H1 (cell line): ENCODE measurements around the gene MRTFB. TPM values are rescaled to one million over a fixed set of nuclear protein-coding genes. Genes with fewer than 3 reads are reported as not detected.
A peak's percentile ranks its signal among the peaks of the same experiment; 100 is the strongest.

Experiments used
- CTCF ChIA-PET: fragments of 300-600 bp; sonication (Branson Sonifier 250); formaldehyde crosslinking; loops from one replicate; lab custom pipeline; 2021; ENCODE audit not compliant: partially characterized antibody; lab: Charles Lee
- POLR2A ChIA-PET: fragments of 300-600 bp; sonication (Branson Sonifier 250); formaldehyde crosslinking; loops from one replicate; lab custom pipeline; 2021; ENCODE audit warnings: inconsistent platforms; ENCODE audit not compliant: partially characterized antibody; lab: Charles Lee
- DNase-seq, 2 experiments: peaks; one replicate each; pipeline versions ENCODE4 v3.0.0 to v3.0.0-alpha.2; 2010 to 2022; ENCODE audit warnings: low spot score in 2 of 2, low read depth in 1 of 2, mixed read lengths in 1 of 2
- FAIRE-seq: peaks from 2 replicates; lab custom pipeline; 2011; peaks lifted over from hg19 to GRCh38; lab: Jason Lieb, UNC
- H2AFZ ChIP-seq: 2 replicates; pipeline ENCODE4 v1.8.1; 2012; ENCODE audit warnings: low read length, inconsistent platforms
- H2AK5ac ChIP-seq: 2 replicates; pipeline ENCODE4 v1.6.1; 2013; ENCODE audit warnings: low read depth, low read length
- H2BK120ac ChIP-seq: replicated peaks from 2 replicates; pipeline ENCODE3; 2013; ENCODE audit warnings: low read depth, low read length, inconsistent platforms
- H2BK12ac ChIP-seq: 2 replicates; pipeline ENCODE4 v1.6.1; 2013; ENCODE audit warnings: low read depth, low read length
- H2BK15ac ChIP-seq: 2 replicates; pipeline ENCODE4 v1.6.1; 2013; ENCODE audit warnings: low read length
- H2BK20ac ChIP-seq: 2 replicates; pipeline ENCODE4 v1.6.1; 2013; ENCODE audit warnings: low read length
- H2BK5ac ChIP-seq: 2 replicates; pipeline ENCODE4 v1.6.1; 2013; ENCODE audit warnings: low read depth, low read length
- H3K14ac ChIP-seq: 2 replicates; pipeline ENCODE4 v1.6.1; 2013; ENCODE audit warnings: inconsistent platforms; ENCODE audit not compliant: insufficient read length
- H3K18ac ChIP-seq: 2 replicates; pipeline ENCODE4 v1.6.1; 2013; ENCODE audit warnings: low read length; ENCODE audit errors: extremely low read depth
- H3K23ac ChIP-seq: 2 replicates; pipeline ENCODE4 v1.6.1; 2013; ENCODE audit warnings: inconsistent platforms; ENCODE audit not compliant: insufficient read length
- H3K23me2 ChIP-seq: 2 replicates; pipeline ENCODE4 v1.6.1; 2013; ENCODE audit warnings: low read depth, low read length
- H3K27ac ChIP-seq: 2 replicates; pipeline ENCODE4 v1.6.1; 2011; ENCODE audit warnings: low read depth, low read length, inconsistent platforms
- H3K27me3 ChIP-seq, 4 experiments: replicated peaks in 1 of 4; 1 replicate in 1 of 4; 2 replicates in 3 of 4; pipeline versions ENCODE4 v1.6.1 to v1.8.1; 2011 to 2013; ENCODE audit warnings: low read length in 3 of 4, mild to moderate bottlenecking in 3 of 4, inconsistent platforms in 2 of 4, mixed read lengths in 2 of 4, moderate library complexity in 1 of 4; ENCODE audit not compliant: control insufficient read depth in 3 of 4, insufficient read depth in 3 of 4; ENCODE audit errors: extremely low read depth in 1 of 4
- H3K36me3 ChIP-seq, 4 experiments: 2 replicates each; pipeline versions ENCODE4 v1.6.1 to v1.8.1; 2011 to 2013; ENCODE audit warnings: mild to moderate bottlenecking in 4 of 4, low read length in 3 of 4, moderate library complexity in 2 of 4, control low read depth in 1 of 4, inconsistent platforms in 1 of 4; ENCODE audit not compliant: insufficient read depth in 4 of 4, control insufficient read depth in 2 of 4
- H3K4ac ChIP-seq: replicated peaks from 2 replicates; pipeline ENCODE3; 2013; ENCODE audit warnings: low read length, low read depth, mixed read lengths, inconsistent platforms; ENCODE audit not compliant: insufficient read length
- H3K4me1 ChIP-seq, 4 experiments: replicated peaks in 1 of 4; 1 replicate in 1 of 4; 2 replicates in 3 of 4; pipeline versions ENCODE4 v1.6.1 to v1.8.1; 2011 to 2013; ENCODE audit warnings: low read length in 3 of 4, inconsistent platforms in 2 of 4, mixed read lengths in 1 of 4; ENCODE audit not compliant: insufficient read depth in 4 of 4, control insufficient read depth in 3 of 4
- H3K4me2 ChIP-seq, 2 experiments: 2 replicates each; pipeline versions ENCODE4 v1.6.1 to v1.8.1; 2011 to 2013; ENCODE audit warnings: low read depth in 2 of 2, low read length in 2 of 2, control low read depth in 1 of 2, inconsistent platforms in 1 of 2, mild to moderate bottlenecking in 1 of 2; ENCODE audit not compliant: insufficient read depth in 1 of 2
- H3K4me3 ChIP-seq, 4 experiments: fragments of 200-600, 300-600 bp in 1 of 4; sonication (generic), shearing (Covaris generic), sonication (Bioruptor Twin) in 1 of 4; 2 replicates each; pipeline versions ENCODE4 v1.5.1 to v1.8.1; 2011 to 2016; ENCODE audit warnings: low read length in 4 of 4, low read depth in 3 of 4, control low read depth in 2 of 4, inconsistent platforms in 2 of 4, mild to moderate bottlenecking in 2 of 4, mixed read lengths in 1 of 4, moderate library complexity in 1 of 4; ENCODE audit not compliant: insufficient read depth in 2 of 4; ENCODE audit errors: extremely low read depth in 1 of 4
- H3K56ac ChIP-seq: replicated peaks from 2 replicates; pipeline ENCODE3; 2013; ENCODE audit warnings: low read depth, mild to moderate bottlenecking, mixed read lengths, low read length, inconsistent platforms; ENCODE audit not compliant: insufficient read length
- H3K79me1 ChIP-seq: 2 replicates; pipeline ENCODE4 v1.6.1; 2013; ENCODE audit warnings: low read depth, low read length, control low read depth
- H3K79me2 ChIP-seq, 2 experiments: 2 replicates each; pipeline versions ENCODE4 v1.6.1 to v1.8.1; 2012 to 2013; ENCODE audit warnings: low read length in 2 of 2, mild to moderate bottlenecking in 2 of 2, inconsistent platforms in 1 of 2; ENCODE audit not compliant: insufficient read depth in 2 of 2, control insufficient read depth in 1 of 2
- H3K9ac ChIP-seq, 4 experiments: replicated peaks in 1 of 4; 1 replicate in 1 of 4; 2 replicates in 3 of 4; pipeline versions ENCODE4 v1.6.1 to v1.8.1; 2011 to 2013; ENCODE audit warnings: low read depth in 3 of 4, low read length in 3 of 4, control low read depth in 2 of 4, mild to moderate bottlenecking in 2 of 4, moderate library complexity in 2 of 4, inconsistent platforms in 1 of 4; ENCODE audit errors: extremely low read depth in 1 of 4
- H3K9me3 ChIP-seq, 2 experiments: 2 replicates each; pipeline versions ENCODE4 v1.6.1 to v1.8.1; 2012 to 2013; ENCODE audit warnings: mild to moderate bottlenecking in 2 of 2, moderate library complexity in 2 of 2, control low read depth in 1 of 2, inconsistent platforms in 1 of 2, low read depth in 1 of 2, low read length in 1 of 2, mixed read lengths in 1 of 2; ENCODE audit not compliant: insufficient read depth in 2 of 2
- H4K20me1 ChIP-seq, 2 experiments: replicated peaks in 1 of 2; 2 replicates each; pipeline versions ENCODE3 to v1.8.1; 2011 to 2013; ENCODE audit warnings: inconsistent platforms in 2 of 2, low read length in 2 of 2, mild to moderate bottlenecking in 1 of 2; ENCODE audit not compliant: insufficient read depth in 2 of 2, control insufficient read depth in 1 of 2
- H4K5ac ChIP-seq: 2 replicates; pipeline ENCODE4 v1.6.1; 2013; ENCODE audit warnings: low read length, low read depth, mixed read lengths, inconsistent platforms; ENCODE audit not compliant: insufficient read length
- H4K8ac ChIP-seq: 2 replicates; pipeline ENCODE4 v1.8.0; 2013; ENCODE audit warnings: mild to moderate bottlenecking, moderate library complexity, low read length, inconsistent platforms; ENCODE audit not compliant: insufficient read depth; ENCODE audit errors: extremely low read depth
- H4K91ac ChIP-seq: replicated peaks from 2 replicates; pipeline ENCODE3; 2013; ENCODE audit warnings: low read length, mixed read lengths, inconsistent platforms; ENCODE audit not compliant: insufficient read length
- CTBP2 ChIP-seq: IDR thresholded peaks from 2 replicates; pipeline ENCODE4 v1.7.0; 2011; ENCODE audit warnings: borderline replicate concordance, mild to moderate bottlenecking, moderate library complexity, mixed read lengths, low read length; ENCODE audit not compliant: insufficient read depth, insufficient read length
- EP300 ChIP-seq, 2 experiments: IDR thresholded peaks; 1 replicate in 1 of 2; 2 replicates in 1 of 2; pipeline ENCODE4 v1.6.1; 2011 to 2012; ENCODE audit warnings: low read depth in 2 of 2, low read length in 2 of 2, mild to moderate bottlenecking in 2 of 2, borderline replicate concordance in 1 of 2, inconsistent platforms in 1 of 2, moderate library complexity in 1 of 2
- EZH2 ChIP-seq: fragments of 200-600 bp; sonication (generic); IDR thresholded peaks from 2 replicates; pipeline ENCODE4 v1.7.1; 2012; ENCODE audit warnings: low read depth, mild to moderate bottlenecking, moderate library complexity, low read length, inconsistent platforms; ENCODE audit not compliant: severe bottlenecking
- JUN ChIP-seq: IDR thresholded peaks from 2 replicates; pipeline ENCODE4 v1.6.1; 2011; ENCODE audit warnings: low read depth, mild to moderate bottlenecking, improper control_type of control experiment, low read length
- RAD21 ChIP-seq, 2 experiments: IDR thresholded peaks in 1 of 2; conservative IDR thresholded peaks in 1 of 2; 2 replicates each; pipeline ENCODE4 v1.6.1; 2011; ENCODE audit warnings: low read depth in 2 of 2, low read length in 2 of 2, improper control_type of control experiment in 1 of 2, inconsistent platforms in 1 of 2, mild to moderate bottlenecking in 1 of 2, moderate library complexity in 1 of 2
- RNF2 ChIP-seq: fragments of 200-900, 300-1000 bp; sonication (generic); IDR thresholded peaks from 2 replicates; pipeline ENCODE4 v1.7.1; 2016; ENCODE audit warnings: borderline replicate concordance, low read depth, mild to moderate bottlenecking, antibody characterized with exemption, low read length; ENCODE audit not compliant: poor library complexity, severe bottlenecking; ENCODE audit errors: missing control alignments
- SIRT6 ChIP-seq: IDR thresholded peaks from one replicate; pipeline ENCODE4 v1.7.1; 2012; ENCODE audit warnings: low read length, inconsistent platforms
- SUZ12 ChIP-seq: fragments of 200-600 bp; sonication (generic); IDR thresholded peaks from 2 replicates; pipeline ENCODE4 v1.6.1; 2012; ENCODE audit warnings: mild to moderate bottlenecking, inconsistent platforms, low read length, moderate library complexity, mixed read lengths
- TAF1 ChIP-seq: IDR thresholded peaks from 2 replicates; pipeline ENCODE4 v1.6.1; 2011; ENCODE audit warnings: mild to moderate bottlenecking, low read depth, low read length
- USF2 ChIP-seq: IDR thresholded peaks from 2 replicates; pipeline ENCODE4 v1.6.1; 2011; ENCODE audit warnings: low read length, improper control_type of control experiment
- WGBS, 2 experiments: shearing (Covaris generic) in 1 of 2; methylation state at CpG; one replicate each; pipeline versions ENCODE4 v1.1.6 to v1.1.7; 2013 to 2015; ENCODE audit warnings: low lambda C conversion rate in 2 of 2, mixed read lengths in 2 of 2, inconsistent platforms in 1 of 2, low coverage in 1 of 2, missing lambda C conversion rate in 1 of 2; ENCODE audit not compliant: insufficient replicate concordance in 2 of 2, insufficient coverage in 1 of 2, insufficient read length in 1 of 2; ENCODE audit errors: extremely low coverage in 1 of 2, missing lambda C conversion rate in 1 of 2; 5-methylcytosine and 5-hydroxymethylcytosine counted together
- polyA plus RNA-seq, 7 experiments: library from polyadenylated mRNA; depleted of rRNA in 3 of 7; stranded (reverse) in 5 of 7; unstranded in 2 of 7; fragments of >200 nt in 5 of 7; fragments of 200-250 nt in 2 of 7; gene quantifications; 1 replicate in 5 of 7; 2 replicates in 1 of 7; 4 replicates in 1 of 7; pipeline versions ENCODE4 v1.2.1 to v1.2.3, GENCODE V29; 2011 to 2013; ENCODE audit warnings: missing spikeins in 2 of 7, mixed read lengths in 2 of 7
- total RNA-seq: library from RNA; stranded (reverse); fragmentation: NEBNext Ultra II Directional; extraction: Animal tissue kit (Norgen Biotek cat#: 25700); gene quantifications from 2 replicates; pipeline ENCODE4 v1.2.1, GENCODE V29; 2021

The MRTFB gene
- total and polyA plus RNA-seq, 2 of the 8 experiments (the other 6 are each of a cell fraction or from before 2014, with no cell fraction given) = 13.5 to 34.9 TPM

DNA sequence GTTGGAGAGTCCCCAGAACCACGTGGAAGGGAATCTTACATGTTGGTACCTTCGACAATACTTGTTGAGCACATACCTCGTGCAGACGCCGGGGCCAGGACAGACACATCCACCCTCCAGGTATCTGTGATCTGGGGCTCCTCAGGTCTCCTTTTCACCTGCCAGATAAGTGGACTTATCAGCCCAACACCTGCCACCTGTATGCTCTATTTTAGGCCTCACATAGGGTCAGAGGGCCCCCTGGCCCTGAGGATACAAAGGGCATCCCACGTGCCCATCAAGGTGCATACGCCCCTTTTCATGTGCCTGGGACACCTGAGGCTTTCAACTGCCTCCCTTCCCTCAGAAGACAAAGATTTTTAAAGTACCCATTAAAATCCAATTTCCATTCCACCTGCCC lies 212.7 kb downstream of the MRTFB start:
- H3K56ac ChIP-seq = no peak overlapping the region
- peak overlapping the region in 2 of 4 experiments; percentile 7 to 71; a peak in 2 of 8 replicates for H3K4me3 ChIP-seq
- no peak overlapping the region for H3K27ac ChIP-seq
- no peak overlapping the region for H3K23ac ChIP-seq
- peaks cover 2 to 21% (median 11%) of the 10 kb centered on the region in 4 experiments for H3K4me1 ChIP-seq
- H3K79me2 ChIP-seq = no peaks in the 10 kb centered on the region
- no peaks in the 10 kb centered on the region for H3K27me3 ChIP-seq
- H2BK12ac ChIP-seq = peak overlapping the region; percentile 78; the same call in 1 of the 2 replicates
- 0 out of 2 replicates have a peak overlapping the region, but pooled peaks have one; percentile 72 for H2BK20ac ChIP-seq
- H3K23me2 ChIP-seq = peaks cover 9% of the 10 kb centered on the region; the same call in 1 of the 2 replicates
- no peaks in the 10 kb centered on the region for H3K36me3 ChIP-seq
- H4K20me1 ChIP-seq = no peaks in the 10 kb centered on the region
- FAIRE-seq (no peak), DNase-seq (peak in 1 of 2 experiments; percentile 61)
- 47% methylated on average over 7 of the region's 7 CpGs; no CpG with 5 or more reads in 1 of the 2 experiments for WGBS, 2 experiments
- H2AK5ac ChIP-seq = no peak overlapping the region
- H2BK120ac ChIP-seq = no peak overlapping the region
- H2BK5ac ChIP-seq = peak overlapping the region; percentile 40; the same call in 1 of the 2 replicates
- H4K91ac ChIP-seq = peak overlapping the region; percentile 2
- no peak overlapping the region for H3K9ac ChIP-seq
- H3K4me2 ChIP-seq = peak overlapping the region; percentile 36 to 77
- H4K8ac ChIP-seq = no peak overlapping the region
- CTCF ChIA-PET = interaction anchor here (0.9 to 1.5 kb wide), 4 partner anchors 16 to 34 kb away, joined by 3 to 5 read pairs (median 4); no protein-coding TSS in a partner anchor
- H4K5ac ChIP-seq = no peak overlapping the region
- H3K9me3 ChIP-seq = no peaks in the 10 kb centered on the region
- peak overlapping the region; percentile 16; the same call in 1 of the 2 replicates for H2AFZ ChIP-seq
- H2BK15ac ChIP-seq = no peak overlapping the region
- POLR2A ChIA-PET = no interaction called here
- no peak overlapping the region for H3K14ac ChIP-seq
- peak overlapping the region; percentile 27 for H3K4ac ChIP-seq
- no peak overlapping the region for H3K18ac ChIP-seq
- no peaks in the 10 kb centered on the region for H3K79me1 ChIP-seq
- no peak for TF ChIP-seq CTBP2
- TF ChIP-seq JUN = no peak
- TF ChIP-seq SUZ12 = no peak
- no peak for TF ChIP-seq SIRT6
- no peak for TF ChIP-seq EZH2
- TF ChIP-seq USF2 = peak; percentile 59; the same call in 1 of the 2 replicates
- no peak for TF ChIP-seq RNF2
- no peak for TF ChIP-seq EP300 (IDR thresholded peaks at IDR 0.05; ENCODE audit: borderline replicate concordance in 1 of 2, low read depth in 2 of 2, low read length in 2 of 2)
- 0 out of 2 replicates have a peak, but pooled peaks have one; percentile 37 for TF ChIP-seq TAF1
- TF ChIP-seq RAD21 (IDR thresholded peaks at IDR 0.05 in 1 of 2, conservative IDR thresholded peaks at IDR 0.05 in 1 of 2; ENCODE audit: low read depth in 2 of 2, low read length in 2 of 2) = peak in 1 of 2 experiments; percentile 16; a peak in 2 of 4 replicates
